Measurements from ENCODE around the gene NQO2. TPM values are rescaled to one million over a fixed set of nuclear protein-coding genes. Genes with fewer than 3 reads are reported as not detected.
"Not testable (repeated sequence)": the region's sequence is repeated elsewhere in the genome, so short reads cannot be mapped to it uniquely, and the experiment has no call there.

NQO2 gene
- total RNA-seq, 2 experiments from 2014 or later, result 40.7 to 44.2 TPM

DNA sequence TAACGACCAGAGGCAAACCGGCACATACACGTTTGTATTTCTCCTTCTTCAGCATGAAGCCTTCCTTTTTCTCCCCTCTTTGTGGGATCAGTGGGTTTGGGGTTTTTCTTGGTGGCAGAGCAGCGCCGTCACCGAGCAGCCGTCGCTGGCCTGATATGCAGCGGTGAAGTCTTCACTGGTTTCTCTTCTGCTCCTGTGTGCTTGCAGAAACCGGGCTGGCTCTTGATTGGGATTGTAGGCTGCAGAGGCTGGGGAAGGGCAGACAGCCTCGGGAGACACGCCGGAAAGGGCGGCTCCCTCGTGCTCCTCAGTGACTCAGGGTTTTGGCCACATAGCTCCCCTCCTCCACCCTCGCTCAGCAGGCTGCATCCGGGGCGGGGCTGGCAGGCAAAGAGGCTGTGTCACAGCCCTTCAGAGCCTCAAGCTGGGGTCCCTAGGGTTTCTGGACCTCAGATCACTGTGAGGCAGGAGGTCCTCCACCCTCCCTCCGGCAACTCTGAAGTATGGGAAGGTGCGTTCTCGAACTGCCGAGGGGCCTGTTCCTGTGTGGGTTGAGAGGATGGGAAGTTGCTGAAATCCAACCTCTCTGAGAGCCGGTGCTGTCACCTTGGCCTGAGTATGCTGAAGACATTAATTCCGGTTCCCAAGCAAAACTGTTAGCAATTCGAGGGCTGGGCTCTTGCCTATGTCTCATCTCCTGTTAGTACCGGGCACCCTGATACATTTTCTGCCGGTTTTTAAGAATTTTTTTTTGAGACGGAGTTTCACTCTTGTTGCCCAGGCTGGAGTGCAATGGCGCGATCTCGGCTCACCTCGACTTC is 24.2 kb downstream of the NQO2 start:
- CTCF ChIA-PET, result interaction anchor here (0.6 to 1.5 kb wide), 7 partner anchors 11 to 257 kb away, joined by 3 to 4 read pairs (median 3); partner anchors contain the start of genes NQO2 and SERPINB1
- H3K9me3 Mint-ChIP-seq (ENCODE audit: low read depth), result peaks cover 3% of the 10 kb centered on the region
- peak overlapping the region; percentile 95 for H3K27ac Mint-ChIP-seq
- POLR2A ChIA-PET, result interaction anchor here (0.6 to 1.2 kb wide), 4 partner anchors 13 to 34 kb away, joined by 3 to 4 read pairs (median 3); no protein-coding TSS in a partner anchor
- H3K36me3 Mint-ChIP-seq (ENCODE audit: low read depth), result peaks cover 23% of the 10 kb centered on the region
- DNase-seq (peak; percentile 95), ATAC-seq (peak; percentile 86)
- peak overlapping the region; percentile 78 for H3K4me3 Mint-ChIP-seq
- no peaks in the 10 kb centered on the region for H3K27me3 Mint-ChIP-seq
- peaks cover 62% of the 10 kb centered on the region for H3K4me1 Mint-ChIP-seq
- intact Hi-C loops (cut with DNase I, micrococcal nuclease), result loop anchor here (1.0 to 2.0 kb wide), 6 partner anchors 25 to 259 kb away; partner anchors contain the start of genes BPHL (in 2 of the 2), NQO2 (in 2 of the 2), RIPK1 (in 1 of the 2) and WRNIP1 (in 1 of the 2)

DNA sequence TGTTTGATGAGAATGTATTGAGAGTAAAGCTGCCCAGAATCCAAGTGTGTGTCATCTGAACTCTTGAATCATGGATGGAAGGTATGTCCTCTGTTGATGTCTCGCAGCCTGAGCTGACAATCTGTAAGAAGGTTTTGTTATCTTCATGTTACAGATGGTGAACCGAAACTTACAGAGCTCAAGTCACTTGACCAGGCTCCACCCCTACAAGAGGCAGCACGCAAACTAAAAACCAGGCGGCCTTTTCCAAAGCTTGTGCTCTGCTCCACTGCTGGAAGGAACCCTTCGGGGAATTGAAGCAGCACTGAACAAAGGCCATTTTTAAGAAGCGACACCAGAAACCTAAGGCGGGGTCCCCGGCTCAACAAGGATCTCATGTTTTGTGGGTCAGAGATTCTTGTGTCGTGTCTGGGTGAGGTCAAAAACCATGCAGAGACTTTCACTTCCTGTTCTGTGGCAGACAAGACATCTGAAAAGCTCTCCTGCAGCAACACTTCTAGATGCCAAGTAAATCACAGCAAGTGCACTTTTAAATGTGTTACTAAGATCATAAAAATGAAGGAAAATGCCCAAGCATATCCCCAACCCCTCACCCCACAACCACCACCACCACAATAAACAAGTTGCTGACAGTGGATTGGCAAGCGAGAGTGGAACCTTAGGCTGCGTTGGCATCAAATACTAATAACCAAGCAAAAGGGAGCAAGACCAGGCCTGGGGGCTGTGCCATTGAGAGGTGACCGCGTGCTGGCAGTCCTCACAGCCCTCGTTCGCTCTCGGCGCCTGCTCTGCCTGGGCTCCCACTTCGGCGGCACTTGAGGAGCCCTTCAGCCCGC is 27.3 kb downstream of the NQO2 start:
- POLR2A ChIA-PET, result interaction anchor here (0.6 to 1.0 kb wide), 3 partner anchors 26 to 87 kb away, joined by 3 to 4 read pairs (median 3); no protein-coding TSS in a partner anchor

DNA sequence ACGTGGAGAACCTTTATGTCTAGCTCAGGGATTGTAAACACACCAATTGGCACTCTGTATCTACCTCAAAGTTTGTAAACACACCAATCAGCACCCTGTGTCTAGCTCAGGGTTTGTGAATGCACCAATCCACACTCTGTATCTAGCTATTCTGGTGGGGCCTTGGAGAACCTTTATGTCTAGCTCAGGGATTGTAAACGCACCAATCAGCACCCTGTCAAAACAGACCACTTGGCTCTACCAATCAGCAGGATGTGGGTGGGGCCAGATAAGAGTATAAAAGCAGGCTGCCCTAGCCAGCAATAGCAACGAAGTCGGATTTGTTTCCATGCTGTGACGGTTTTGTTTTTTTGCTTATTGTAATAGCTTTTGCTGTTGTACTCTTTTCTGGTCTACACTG is 28.5 kb downstream of the NQO2 start:
- CTCF ChIA-PET, result interaction anchor here (0.6 to 2.6 kb wide), 5 partner anchors 10 to 237 kb away, joined by 3 to 10 read pairs (median 4); no protein-coding TSS in a partner anchor
- peak; percentile 8 for ATAC-seq
- H3K36me3 Mint-ChIP-seq (ENCODE audit: low read depth); H3K9me3 Mint-ChIP-seq (ENCODE audit: low read depth); H3K27me3 Mint-ChIP-seq; DNase-seq; intact Hi-C loops (cut with DNase I, micrococcal nuclease): not testable (repeated sequence)
- H3K27ac Mint-ChIP-seq, result peak overlapping the region; percentile 74
- H3K4me3 Mint-ChIP-seq, result peak overlapping the region; percentile 19
- POLR2A ChIA-PET, result interaction anchor here (0.6 to 1.7 kb wide), 5 partner anchors 36 to 186 kb away, joined by 3 to 7 read pairs (median 4); partner anchors contain the start of gene SERPINB1
- peaks cover 59% of the 10 kb centered on the region for H3K4me1 Mint-ChIP-seq

More for the DNA sequence above, 27.3 kb downstream of the NQO2 start:
- H3K27ac Mint-ChIP-seq, result peak overlapping the region; percentile 87
- peaks cover 3% of the 10 kb centered on the region for H3K9me3 Mint-ChIP-seq (ENCODE audit: low read depth)
- CTCF ChIA-PET, result interaction anchor here (0.9 to 2.6 kb wide), 9 partner anchors 11 to 277 kb away, joined by 3 to 10 read pairs (median 3); no protein-coding TSS in a partner anchor
- peak; percentile 56 for DNase-seq
- peak; percentile 50 for ATAC-seq
- H3K36me3 Mint-ChIP-seq (ENCODE audit: low read depth), result peaks cover 12% of the 10 kb centered on the region
- H3K4me1 Mint-ChIP-seq, result peaks cover 65% of the 10 kb centered on the region
- peak overlapping the region; percentile 15 for H3K4me3 Mint-ChIP-seq
- peaks cover 3% of the 10 kb centered on the region for H3K27me3 Mint-ChIP-seq
- intact Hi-C loops (cut with DNase I, micrococcal nuclease), result loop anchor here in 1 of 2 experiments (1.0 kb wide), 1 partner anchor 25 kb away; no protein-coding TSS in a partner anchor

DNA sequence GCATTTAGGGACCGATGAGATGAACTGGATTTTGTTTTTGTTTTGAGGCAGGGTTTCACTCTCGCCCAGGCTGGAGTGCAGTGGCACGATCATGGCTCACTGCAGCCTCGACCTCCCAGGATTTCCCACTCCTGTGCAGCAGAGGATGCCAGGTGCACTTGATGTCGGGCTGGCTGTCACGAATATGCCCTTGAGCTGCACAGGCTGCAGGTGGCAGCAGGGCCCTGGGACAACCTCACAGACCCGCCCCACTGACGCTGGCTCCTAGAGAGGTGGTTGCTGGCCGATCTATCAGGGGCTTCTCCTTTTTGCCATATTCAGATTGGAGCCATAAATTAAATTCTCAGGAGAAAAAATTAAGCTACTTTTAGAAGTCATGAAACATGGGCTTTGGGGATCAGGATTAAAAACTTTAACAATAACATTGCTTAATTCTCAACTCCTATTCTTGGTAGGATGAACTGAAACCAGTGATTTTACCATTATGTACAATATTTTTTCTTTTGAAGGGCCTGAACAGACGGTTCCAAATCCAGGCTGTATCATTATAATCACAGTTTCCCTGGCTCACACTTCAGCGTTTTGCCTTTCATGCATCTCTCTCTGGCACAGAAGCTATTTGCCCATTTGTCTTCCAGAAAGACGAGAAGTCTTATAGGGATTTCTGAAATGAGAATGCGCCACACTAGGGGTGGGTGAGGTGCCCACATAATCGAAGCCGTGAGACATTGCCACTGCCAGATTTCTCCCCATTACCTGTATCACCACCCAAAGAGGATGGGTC is 32.4 kb downstream of the NQO2 start:
- CTCF ChIA-PET, result interaction anchor here (0.6 to 1.2 kb wide), 4 partner anchors 12 to 307 kb away, joined by 3 to 5 read pairs (median 4); no protein-coding TSS in a partner anchor
- H3K4me3 Mint-ChIP-seq, result no peak overlapping the region
- POLR2A ChIA-PET, result no interaction called here
- H3K36me3 Mint-ChIP-seq (ENCODE audit: low read depth), result no peaks in the 10 kb centered on the region
- H3K4me1 Mint-ChIP-seq, result peaks cover 22% of the 10 kb centered on the region
- ATAC-seq, result peak; percentile 49
- peaks cover 1% of the 10 kb centered on the region for H3K9me3 Mint-ChIP-seq (ENCODE audit: low read depth)
- peaks cover 3% of the 10 kb centered on the region for H3K27me3 Mint-ChIP-seq
- peak; percentile 51 for DNase-seq
- H3K27ac Mint-ChIP-seq, result no peak overlapping the region
- intact Hi-C loops (cut with DNase I, micrococcal nuclease), result no loop called here

DNA sequence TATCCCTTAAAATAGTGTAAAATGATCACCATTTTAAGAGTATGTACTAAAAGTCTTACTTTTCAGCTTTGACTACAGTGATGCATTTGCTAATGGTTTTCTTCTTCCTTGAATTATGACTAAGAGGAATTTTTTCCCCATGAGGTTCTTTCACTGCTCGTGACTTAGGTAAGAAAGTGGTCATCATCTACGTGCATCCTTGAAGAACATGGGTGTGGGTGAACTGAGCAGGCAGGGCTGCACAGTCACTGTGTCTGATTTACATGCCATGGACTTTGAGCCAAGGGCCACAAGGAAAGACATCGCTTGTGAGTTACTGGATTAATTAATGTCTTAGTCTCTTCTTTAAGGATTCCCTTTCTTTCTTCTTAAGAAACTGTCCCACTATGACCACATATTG is 33.3 kb downstream of the NQO2 start:
- DNase-seq (no peak), ATAC-seq (no peak)
- POLR2A ChIA-PET, result no interaction called here
- CTCF ChIA-PET, result no interaction called here
- intact Hi-C loops (cut with DNase I, micrococcal nuclease), result no loop called here
- H3K36me3 Mint-ChIP-seq (ENCODE audit: low read depth), result no peaks in the 10 kb centered on the region
- H3K27ac Mint-ChIP-seq, result no peak overlapping the region
- no peak overlapping the region for H3K4me3 Mint-ChIP-seq
- H3K4me1 Mint-ChIP-seq, result peaks cover 17% of the 10 kb centered on the region
- H3K27me3 Mint-ChIP-seq, result peaks cover 3% of the 10 kb centered on the region
- peaks cover 1% of the 10 kb centered on the region for H3K9me3 Mint-ChIP-seq (ENCODE audit: low read depth)

DNA sequence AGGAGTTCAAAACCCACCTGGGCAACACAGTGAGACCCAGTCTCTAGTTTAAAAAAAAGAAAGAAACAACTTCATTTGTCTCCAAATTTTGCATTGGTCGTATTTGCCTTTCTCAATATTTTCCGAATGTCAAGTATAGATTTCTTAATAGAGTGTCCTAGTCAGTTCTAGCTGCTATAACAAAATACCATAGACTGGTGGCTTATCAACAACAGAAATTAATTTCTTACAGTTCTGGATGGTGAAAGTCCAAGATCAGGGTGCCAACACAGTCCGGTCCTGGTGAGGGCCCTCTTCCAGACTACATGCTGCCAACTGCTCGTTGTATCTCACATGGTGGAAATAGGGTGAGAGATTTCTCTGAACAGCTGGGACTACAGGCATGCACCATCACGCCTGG is 34.0 kb downstream of the NQO2 start:
- H3K4me1 Mint-ChIP-seq, result peaks cover 10% of the 10 kb centered on the region
- no peak overlapping the region for H3K27ac Mint-ChIP-seq
- ChIA-PET POLR2A (no interaction called here), CTCF (no interaction called here)
- H3K9me3 Mint-ChIP-seq (ENCODE audit: low read depth), result peaks cover 1% of the 10 kb centered on the region
- intact Hi-C loops (cut with DNase I, micrococcal nuclease), result no loop called here
- H3K36me3 Mint-ChIP-seq (ENCODE audit: low read depth), result no peaks in the 10 kb centered on the region
- H3K4me3 Mint-ChIP-seq, result no peak overlapping the region
- peaks cover 3% of the 10 kb centered on the region for H3K27me3 Mint-ChIP-seq
- no peak for ATAC-seq
- DNase-seq, result no peak

DNA sequence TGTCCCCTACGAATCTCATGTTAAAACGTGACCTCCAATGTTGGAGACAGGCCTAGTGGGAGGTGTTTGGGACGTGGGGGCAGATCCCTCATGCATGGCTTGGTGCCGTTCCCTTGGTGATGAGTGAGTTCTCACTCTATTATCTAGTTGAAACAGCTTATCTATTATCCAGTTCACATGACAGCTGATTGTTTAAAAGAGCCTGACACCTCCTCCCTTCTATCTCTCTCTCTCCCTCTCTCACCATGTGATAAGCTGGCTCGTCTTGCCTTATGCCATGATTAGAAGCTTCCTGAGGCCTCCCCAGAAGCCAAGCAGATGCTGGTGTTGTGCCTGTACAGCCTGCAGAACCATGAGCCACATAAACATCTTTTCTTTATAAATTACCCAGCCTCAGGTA is 35.7 kb downstream of the NQO2 start:
- Mint-ChIP-seq H3K27me3 (peaks cover 3% of the 10 kb centered on the region), H3K36me3 (ENCODE audit: low read depth) (no peaks in the 10 kb centered on the region), H3K4me3 (no peak overlapping the region), H3K27ac (no peak overlapping the region), H3K9me3 (ENCODE audit: low read depth) (peaks cover 1% of the 10 kb centered on the region), H3K4me1 (peaks cover 7% of the 10 kb centered on the region)
- intact Hi-C loops (cut with DNase I, micrococcal nuclease), result no loop called here
- CTCF ChIA-PET, result interaction anchor here (0.7 kb wide), 1 partner anchor 11 kb away, joined by 3 read pairs; no protein-coding TSS in a partner anchor
- DNase-seq (no peak), ATAC-seq (no peak)
- POLR2A ChIA-PET, result no interaction called here

DNA sequence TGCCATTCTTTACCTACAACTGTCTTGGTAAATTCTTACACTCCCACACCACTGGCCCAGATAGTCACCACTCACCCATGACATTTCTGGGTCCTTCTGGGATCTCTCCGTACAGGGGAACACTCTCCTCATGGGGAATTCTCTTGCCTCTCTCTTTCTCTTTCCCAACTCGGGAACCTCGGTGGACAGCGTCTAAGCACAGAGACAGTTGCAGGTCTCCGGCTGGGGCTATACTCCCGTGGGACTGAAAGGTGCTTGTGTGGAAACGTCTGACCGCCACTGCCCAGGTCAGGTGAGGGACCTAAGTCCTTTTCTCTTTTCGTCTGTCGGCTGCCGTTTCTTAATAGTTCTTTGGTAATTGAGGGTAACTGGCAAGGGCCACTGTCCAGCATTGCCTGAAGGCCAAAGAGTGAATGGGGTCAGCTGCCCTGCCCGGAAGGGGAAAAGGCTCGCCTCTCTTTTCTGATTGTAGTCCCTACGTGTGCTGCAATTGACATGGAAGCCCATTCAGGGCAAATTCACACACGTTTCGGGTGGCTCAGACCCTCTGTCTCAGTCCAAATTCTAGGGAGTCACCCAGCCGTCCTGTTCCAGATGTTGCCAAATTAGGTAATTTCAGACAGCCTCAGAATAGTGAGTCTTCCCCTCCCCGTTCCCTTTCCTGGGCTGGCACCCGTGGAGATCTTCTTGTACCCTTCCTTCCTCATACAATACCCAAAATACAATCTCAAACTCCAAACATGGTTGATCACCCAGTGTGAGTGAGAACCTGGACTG is 37.4 kb downstream of the NQO2 start:
- peaks cover 2% of the 10 kb centered on the region for H3K4me1 Mint-ChIP-seq
- intact Hi-C loops (cut with DNase I, micrococcal nuclease), result no loop called here
- H3K4me3 Mint-ChIP-seq, result no peak overlapping the region
- peaks cover 1% of the 10 kb centered on the region for H3K9me3 Mint-ChIP-seq (ENCODE audit: low read depth)
- H3K27ac Mint-ChIP-seq, result no peak overlapping the region
- CTCF ChIA-PET, result no interaction called here
- no peaks in the 10 kb centered on the region for H3K36me3 Mint-ChIP-seq (ENCODE audit: low read depth)
- POLR2A ChIA-PET, result no interaction called here
- ATAC-seq (no peak), DNase-seq (no peak)
- H3K27me3 Mint-ChIP-seq, result no peaks in the 10 kb centered on the region

DNA sequence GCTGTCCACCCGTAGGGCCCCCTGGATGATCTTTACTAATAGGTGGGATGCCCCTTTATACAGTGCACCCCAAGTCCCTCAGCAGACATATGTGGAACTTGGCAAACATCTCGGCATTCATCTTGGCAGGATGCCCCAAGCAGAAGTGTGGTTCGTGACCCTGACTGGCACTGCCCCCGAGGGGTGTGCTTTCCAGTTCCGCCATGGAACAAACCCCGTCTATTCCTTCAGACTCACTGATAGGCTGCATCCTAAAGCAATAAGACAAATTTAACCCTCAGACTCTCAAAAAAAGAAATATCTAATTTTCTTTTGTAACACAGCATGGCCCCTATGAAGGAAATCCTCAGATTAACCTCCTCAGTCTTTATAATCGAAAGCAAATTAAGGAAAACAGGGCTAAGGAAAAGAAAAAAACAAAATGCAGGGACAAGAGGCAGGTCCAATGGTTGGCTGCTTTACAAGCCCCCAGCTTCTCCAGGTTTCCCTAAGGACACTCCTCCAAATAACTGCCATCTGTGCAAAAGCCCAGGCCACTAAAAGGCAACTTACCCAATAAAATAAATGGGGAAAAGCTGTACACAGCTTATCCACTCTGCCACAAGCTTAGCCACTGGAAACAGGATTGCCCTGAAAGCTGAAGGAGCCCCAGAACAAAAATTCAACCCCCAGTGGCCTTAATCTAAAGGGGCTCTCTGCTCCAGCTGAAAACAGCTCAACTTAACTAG is 38.1 kb downstream of the NQO2 start:
- CTCF ChIA-PET, result interaction anchor here (0.7 to 2.7 kb wide), 5 partner anchors 10 to 85 kb away, joined by 3 to 12 read pairs (median 4); no protein-coding TSS in a partner anchor
- ATAC-seq, result no peak
- H3K27me3 Mint-ChIP-seq, result no peaks in the 10 kb centered on the region

More for the DNA sequence above, 38.1 kb downstream of the NQO2 start:
- DNase-seq, result no peak
- POLR2A ChIA-PET, result no interaction called here
- H3K4me3 Mint-ChIP-seq, result no peak overlapping the region
- H3K4me1 Mint-ChIP-seq, result no peaks in the 10 kb centered on the region
- no peak overlapping the region for H3K27ac Mint-ChIP-seq
- H3K36me3 Mint-ChIP-seq (ENCODE audit: low read depth), result no peaks in the 10 kb centered on the region
- peaks cover 1% of the 10 kb centered on the region for H3K9me3 Mint-ChIP-seq (ENCODE audit: low read depth)
- intact Hi-C loops (cut with DNase I, micrococcal nuclease), result no loop called here

All from activated CD4-positive, alpha-beta T cell treated with anti-CD3 and anti-CD28 coated beads for 36 hours (primary cell).